ENCODE results near the gene CYP4F11. TPM values are rescaled to one million over a fixed set of nuclear protein-coding genes. Genes with fewer than 3 reads are reported as not detected.
"Not testable (repeated sequence)": the region's sequence is repeated elsewhere in the genome, so short reads cannot be mapped to it uniquely, and the experiment has no call there.

The CYP4F11 gene
- total RNA-seq, 1 experiment from 2014 or later: 0.58 TPM

GRCh38 chr19:15883329-15883728 lies 51.0 kb downstream of the CYP4F11 start:
- DNase-seq (ENCODE audit: low spot score): not testable (repeated sequence)

GRCh38 chr19:15874821-15875474 lies 59.4 kb downstream of the CYP4F11 start:
- DNase-seq (ENCODE audit: low spot score): no peak

- DNase-seq (ENCODE audit: low spot score): not testable (repeated sequence)
Observed at GRCh38 chr19:15873771-15874170, 60.6 kb downstream of the CYP4F11 start.

- peak; percentile 5 for DNase-seq (ENCODE audit: low spot score)
Observed at GRCh38 chr19:15871570-15871969, 62.8 kb downstream of the CYP4F11 start.

- no peak for DNase-seq (ENCODE audit: low spot score)
Observed at GRCh38 chr19:15869873-15870272, 64.5 kb downstream of the CYP4F11 start.

- peak; percentile 59 for DNase-seq (ENCODE audit: low spot score)
Observed at GRCh38 chr19:15869109-15869555, 65.2 kb downstream of the CYP4F11 start.

- no peak for DNase-seq (ENCODE audit: low spot score)
Observed at GRCh38 chr19:15866636-15867035, 67.7 kb downstream of the CYP4F11 start.

- no peak for DNase-seq (ENCODE audit: low spot score)
Observed at GRCh38 chr19:15864824-15865223, 69.5 kb downstream of the CYP4F11 start.

GRCh38 chr19:15863272-15863671 lies 71.1 kb downstream of the CYP4F11 start:
- DNase-seq (ENCODE audit: low spot score): no peak

- DNase-seq (ENCODE audit: low spot score): no peak
Observed at GRCh38 chr19:15862444-15862843, 71.9 kb downstream of the CYP4F11 start.

Small RNAs within 50 kb of the gene (small RNA-seq; reads per million reads assigned to genes)
- gene CYP4F36P: not detected

Other genes starting within 250 kb of the CYP4F11 start
- not detected in 2 replicates for gene OR10H2, start 206.5 kb downstream of the CYP4F11 start, total RNA-seq (2014; rRNA removed; shearing (Covaris generic))
- not detected in 2 replicates for gene OR10H3, start 196.5 kb downstream of the CYP4F11 start, total RNA-seq (2014; rRNA removed; shearing (Covaris generic))
- 0.18 TPM in 1 of 2 replicates, not detected in the other for gene OR10H5, start 146.9 kb downstream of the CYP4F11 start, total RNA-seq (2014; rRNA removed; shearing (Covaris generic))
- not detected in 2 replicates for gene OR10H1, start 118.9 kb downstream of the CYP4F11 start, total RNA-seq (2014; rRNA removed; shearing (Covaris generic))
- 0.18 TPM in 1 of 2 replicates, not detected in the other for gene CYP4F2, start 36.5 kb downstream of the CYP4F11 start, total RNA-seq (2014; rRNA removed; shearing (Covaris generic))
- not detected in 2 replicates for gene OR10H4, start 14.5 kb upstream of the CYP4F11 start, total RNA-seq (2014; rRNA removed; shearing (Covaris generic))
- gene TPM4, start 142.0 kb upstream of the CYP4F11 start, total RNA-seq (2014; rRNA removed; shearing (Covaris generic)): 160 and 166 TPM in 2 replicates
- 37.4 and 45.9 TPM in 2 replicates for gene RAB8A, start 177.4 kb upstream of the CYP4F11 start, total RNA-seq (2014; rRNA removed; shearing (Covaris generic))
- gene HSH2D, start 209.2 kb upstream of the CYP4F11 start, total RNA-seq (2014; rRNA removed; shearing (Covaris generic)): 5.8 and 9.2 TPM in 2 replicates
- not detected in 2 replicates for gene CIB3, start 239.0 kb upstream of the CYP4F11 start, total RNA-seq (2014; rRNA removed; shearing (Covaris generic))

Data from HT-29 (cell line).